Left colon (tissue), 2 donors: ENCODE data around the gene EYA3. TPM values are rescaled to one million over a fixed set of nuclear protein-coding genes. Genes with fewer than 3 reads are reported as not detected.
A peak's percentile ranks its signal among the peaks of the same experiment; 100 is the strongest.

Experiments
- ATAC-seq: fragments of 200-7000 bp; cut with Tn5 transposase; one replicate; pipeline ENCODE4 v1.9.1; 2020; ENCODE audit warnings: mild to moderate bottlenecking, moderate library complexity
- DNase-seq, 2 donors: peaks; one replicate each; pipeline ENCODE4 v3.0.0-alpha.2; 2020
- intact Hi-C, 2 donors: fragments of 100-400 bp; cut with DNase I in 1 of 2; cut with micrococcal nuclease in 1 of 2; formaldehyde crosslinking; loops; one replicate each; pipeline versions ENCODE4 v1.11.2 to v1.14.0; 2022; cut with DNase I, micrococcal nuclease
- total RNA-seq, 2 donors: library from RNA; stranded (reverse); fragmentation: NEBNext Ultra II Directional; extraction: Animal tissue kit (Norgen Biotek cat#: 25700); gene quantifications; one replicate each; pipeline ENCODE4 v1.2.1, GENCODE V29; 2021
- donor health status: DM: no; HTN: no; CAD: no.
- donor health status: DM: yes; HTN: yes; CAD: no.

Gene EYA3
- total RNA-seq, 2 donors from 2014 or later = 22.9 to 23.5 TPM

DNA sequence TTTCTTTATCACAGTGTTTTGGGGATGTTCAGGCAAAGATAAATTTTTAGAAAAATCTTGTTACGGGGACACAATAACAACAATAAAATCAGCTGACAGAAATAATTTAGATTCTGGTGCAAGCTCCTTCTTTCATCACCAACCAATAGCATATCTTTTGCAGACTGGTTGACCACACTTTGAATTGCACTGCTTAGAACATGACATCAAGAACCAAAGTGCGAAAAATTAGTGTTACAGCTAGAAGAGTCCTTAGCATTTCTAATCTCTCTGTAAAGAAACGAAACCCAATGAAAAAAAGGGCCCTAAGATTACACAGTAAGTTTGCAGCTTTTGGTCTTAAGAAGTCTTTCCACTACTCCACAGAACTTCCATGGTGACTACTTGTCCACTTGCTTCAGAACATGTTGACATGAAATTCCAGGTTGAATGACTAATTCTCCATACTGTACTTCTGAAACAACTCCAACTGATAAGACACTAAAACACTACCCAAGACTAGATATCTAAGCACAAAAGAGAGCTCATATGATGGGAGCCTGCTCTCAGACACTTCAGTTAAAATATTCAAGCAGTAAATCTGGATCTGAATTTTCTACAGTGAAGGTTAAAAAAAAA is 97.4 kb downstream of the EYA3 start:
- DNase-seq = no peak
- intact Hi-C loops = no loop called here
- no peak for ATAC-seq

DNA sequence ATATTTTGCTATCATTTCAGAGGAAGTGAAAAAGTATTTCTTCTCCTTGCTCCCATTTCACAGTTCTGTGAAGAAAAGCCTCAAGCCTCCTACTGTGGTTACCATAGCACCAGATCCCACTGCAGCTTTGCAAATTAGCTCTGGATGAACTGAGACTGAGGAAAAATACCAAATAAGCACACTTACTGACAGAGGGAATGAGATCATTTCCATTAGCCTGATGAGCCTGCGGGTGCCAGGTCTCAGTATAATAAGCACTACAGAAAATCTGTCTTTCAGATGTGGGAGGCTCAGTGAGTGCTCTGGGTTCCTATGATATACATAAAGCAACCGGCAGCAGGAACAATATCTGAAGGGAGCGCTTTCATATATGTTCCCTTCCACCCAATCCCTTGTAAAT is 107.3 kb downstream of the EYA3 start:
- no peak for DNase-seq
- intact Hi-C loops = loop anchor here in 1 of 2 donors (10.0 kb wide), 1 partner anchor 126 kb away; no protein-coding TSS in a partner anchor
- ATAC-seq = no peak

DNA sequence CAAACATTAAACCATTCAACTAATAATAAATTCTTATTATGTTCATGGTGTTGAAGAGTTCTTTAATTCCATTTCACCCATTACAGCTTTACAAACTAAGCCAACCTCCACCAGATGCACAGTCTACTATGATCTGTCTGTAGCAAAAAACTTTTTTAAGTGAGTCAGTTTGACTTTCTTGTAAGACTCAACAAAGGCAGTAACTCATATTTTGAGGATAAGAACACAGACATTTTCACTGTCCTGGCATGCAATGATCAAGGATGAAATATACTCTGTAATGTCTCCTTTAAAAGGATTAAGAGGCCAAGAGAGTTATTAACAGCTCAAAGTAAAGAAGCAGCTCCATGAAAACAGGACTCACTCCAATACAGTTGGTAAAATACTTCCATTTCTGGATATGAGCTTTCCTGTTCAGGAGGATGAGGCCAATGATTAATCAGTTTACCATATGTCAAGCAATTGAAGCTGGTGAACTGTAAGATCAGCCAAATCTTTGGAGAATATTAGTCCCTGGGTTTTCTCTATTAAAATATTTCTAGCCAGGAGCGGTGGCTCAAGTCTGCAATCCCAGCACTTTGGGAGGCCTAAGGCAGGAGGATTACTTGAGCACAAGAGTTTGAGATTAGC is 108.1 kb downstream of the EYA3 start:
- intact Hi-C loops = loop anchor here in 1 of 2 donors (10.0 kb wide), 1 partner anchor 126 kb away; no protein-coding TSS in a partner anchor
- DNase-seq = no peak
- ATAC-seq = no peak

DNA sequence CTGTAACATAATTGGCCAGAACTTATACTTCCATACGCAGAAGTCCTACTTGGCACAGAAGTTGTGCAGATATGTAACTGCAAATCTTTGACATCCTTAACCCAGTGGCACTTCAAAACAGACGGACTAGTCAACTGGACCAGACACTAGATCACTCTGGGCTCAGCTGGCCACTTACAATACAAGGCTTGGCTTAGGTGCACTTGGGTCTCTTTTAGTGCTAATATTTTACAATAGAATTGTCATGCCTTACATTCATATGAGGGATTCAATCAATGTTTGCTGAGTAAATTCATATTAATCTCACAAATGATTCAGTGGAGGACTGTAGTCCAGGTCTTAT is 108.6 kb downstream of the EYA3 start:
- no peak for ATAC-seq
- intact Hi-C loops = loop anchor here (10.0 kb wide), 2 partner anchors 115 to 125 kb away; no protein-coding TSS in a partner anchor
- no peak for DNase-seq

DNA sequence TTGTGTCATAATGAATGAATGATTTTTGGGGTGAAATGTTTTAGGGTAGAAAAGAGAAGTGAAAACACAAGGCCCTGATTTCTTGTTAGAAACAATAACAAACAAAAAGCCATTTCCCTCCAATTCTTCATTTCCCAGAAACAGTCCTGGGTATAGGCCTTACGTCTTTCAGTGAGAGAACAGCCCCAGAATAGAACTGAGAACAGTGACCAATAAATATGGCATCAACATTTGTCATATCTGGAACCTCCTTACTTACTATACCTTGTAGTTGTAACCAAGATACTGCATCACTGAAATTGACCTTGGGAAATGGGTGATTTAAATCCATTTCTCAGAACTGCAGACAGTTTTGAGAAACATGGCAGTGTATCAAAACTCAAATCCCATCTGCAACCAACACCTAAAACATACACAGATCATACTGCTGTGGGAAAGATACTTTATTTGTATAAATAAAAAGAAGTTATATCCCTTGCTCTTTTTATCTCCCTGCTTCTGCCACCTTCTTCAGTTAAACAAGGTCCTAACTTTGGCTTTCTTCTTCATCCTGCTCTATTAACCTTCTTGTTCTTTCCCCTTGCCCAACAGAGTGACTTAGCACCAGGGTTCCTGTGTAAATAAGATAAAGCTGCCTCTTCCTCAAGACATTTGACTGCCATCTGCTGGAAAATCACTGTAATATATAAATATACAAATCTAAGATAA is 109.1 kb downstream of the EYA3 start:
- intact Hi-C loops = loop anchor here in 1 of 2 donors (10.0 kb wide), 1 partner anchor 115 kb away; no protein-coding TSS in a partner anchor
- ATAC-seq (peak; percentile 88), DNase-seq (no peak)

DNA sequence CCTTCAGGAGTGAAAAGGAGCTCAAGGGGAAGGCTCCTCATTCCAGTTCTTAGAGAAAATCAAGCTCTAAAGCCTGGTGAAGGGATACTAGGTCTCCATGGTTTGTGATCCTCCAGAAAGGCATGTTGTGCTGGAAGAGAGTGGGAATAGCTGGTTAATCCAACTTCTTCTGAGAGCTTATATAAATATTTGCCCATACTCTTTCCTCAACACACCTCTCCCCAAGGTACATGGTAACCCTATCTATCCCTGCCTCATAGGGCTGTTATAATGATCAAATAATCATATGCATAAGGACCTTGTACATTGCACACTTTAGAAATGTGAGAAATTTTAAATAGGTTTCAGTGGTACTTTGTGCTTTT is 114.0 kb downstream of the EYA3 start:
- ATAC-seq = no peak
- DNase-seq = no peak
- intact Hi-C loops = loop anchor here in 1 of 2 donors (10.0 kb wide), 1 partner anchor 110 kb away; no protein-coding TSS in a partner anchor

DNA sequence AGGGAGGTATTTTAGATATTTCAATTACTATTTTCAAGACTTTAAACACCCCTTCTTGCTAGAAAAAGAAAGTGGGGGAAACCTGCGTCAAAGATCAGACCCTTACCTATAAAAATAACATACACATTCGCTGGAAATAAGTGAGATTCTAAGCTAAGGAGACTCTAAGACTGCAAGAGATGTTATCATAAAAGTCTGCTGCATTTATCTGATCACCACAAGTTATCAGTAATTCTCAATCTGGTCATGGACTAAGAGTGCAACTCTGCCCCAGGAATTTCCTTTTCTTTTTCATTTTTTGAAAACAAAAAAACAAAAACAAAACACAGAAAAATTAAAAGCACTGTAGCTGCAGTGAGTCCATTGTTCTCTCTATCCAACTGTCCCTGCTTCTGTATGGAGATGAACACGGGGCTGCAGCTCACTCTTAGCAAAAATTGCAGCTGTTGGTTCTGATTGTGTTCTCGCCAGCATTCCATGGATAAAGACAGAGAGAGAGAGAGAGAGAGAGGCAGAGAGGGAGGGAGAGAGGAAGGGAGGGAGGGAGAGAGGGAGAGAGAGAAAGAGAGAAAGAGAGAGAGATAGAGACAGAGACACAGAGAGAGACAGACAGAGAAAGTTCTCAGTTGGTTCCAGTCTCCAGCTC is 114.5 kb downstream of the EYA3 start:
- DNase-seq (no peak), ATAC-seq (no peak)
- intact Hi-C loops = loop anchor here in 1 of 2 donors (10.0 kb wide), 1 partner anchor 109 kb away; no protein-coding TSS in a partner anchor

DNA sequence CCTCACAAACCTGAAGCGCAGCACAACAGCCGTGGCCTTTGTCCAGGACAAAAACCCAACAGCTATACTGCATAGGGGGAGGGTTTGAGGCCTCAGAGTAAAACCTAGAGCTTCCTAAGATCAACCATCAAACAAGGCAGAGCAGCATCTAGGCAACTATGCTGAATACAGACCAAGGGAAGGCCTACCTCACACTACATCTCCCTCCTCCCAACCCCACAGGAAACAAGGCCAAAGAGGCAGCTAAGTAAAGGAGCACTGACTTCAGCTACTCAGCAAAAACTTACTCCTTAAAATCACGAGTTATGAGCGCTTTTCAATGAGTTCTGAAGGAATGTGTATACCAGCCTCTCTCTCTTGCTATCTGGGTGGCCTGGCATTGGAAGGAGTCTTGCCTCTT is 116.3 kb downstream of the EYA3 start:
- intact Hi-C loops = loop anchor here in 1 of 2 donors (10.0 kb wide), 1 partner anchor 107 kb away; no protein-coding TSS in a partner anchor
- DNase-seq (no peak), ATAC-seq (no peak)

DNA sequence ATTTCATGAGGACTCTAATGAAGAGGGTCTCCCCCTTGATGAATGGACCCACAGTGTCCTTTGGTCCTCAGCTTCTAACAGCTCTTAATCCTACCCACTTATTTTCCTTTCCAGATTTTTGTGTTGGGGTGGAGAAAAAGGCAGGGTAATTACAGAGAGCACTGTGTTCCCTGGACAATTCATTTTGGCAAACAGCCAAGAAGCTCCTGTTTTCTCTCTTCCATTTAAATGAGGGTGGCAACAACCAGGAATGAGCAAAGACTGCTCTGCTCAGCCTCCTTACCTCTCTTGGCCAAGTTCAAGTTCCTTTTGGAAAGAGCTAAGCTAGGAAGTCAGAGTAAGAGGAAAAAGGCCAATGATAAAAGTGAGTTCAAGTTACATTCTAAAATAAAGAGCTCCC is 116.7 kb downstream of the EYA3 start:
- peak; percentile 45 for ATAC-seq
- intact Hi-C loops = loop anchor here in 1 of 2 donors (10.0 kb wide), 1 partner anchor 107 kb away; no protein-coding TSS in a partner anchor
- no peak for DNase-seq

DNA sequence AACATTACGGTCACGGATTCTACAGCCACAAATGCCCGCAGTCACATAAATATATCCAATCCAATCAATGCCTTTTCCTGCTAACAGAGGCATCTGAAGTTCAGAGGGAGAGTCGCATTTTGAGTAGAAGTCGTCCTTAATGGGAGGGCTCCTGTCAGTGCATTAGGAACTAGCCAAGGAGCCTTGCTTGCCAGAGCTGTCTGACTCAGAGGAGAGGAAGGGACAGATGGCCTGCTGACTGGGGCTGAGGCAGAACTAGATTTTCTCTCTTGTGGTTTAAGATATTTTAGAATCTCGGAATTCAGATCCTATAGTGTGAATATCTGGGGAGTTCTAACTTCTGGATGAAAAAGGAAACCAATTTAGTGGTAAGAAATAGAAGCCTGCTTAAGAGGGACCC is 118.0 kb downstream of the EYA3 start:
- no peak for ATAC-seq
- intact Hi-C loops = loop anchor here in 1 of 2 donors (10.0 kb wide), 1 partner anchor 106 kb away; no protein-coding TSS in a partner anchor
- DNase-seq = no peak

DNA sequence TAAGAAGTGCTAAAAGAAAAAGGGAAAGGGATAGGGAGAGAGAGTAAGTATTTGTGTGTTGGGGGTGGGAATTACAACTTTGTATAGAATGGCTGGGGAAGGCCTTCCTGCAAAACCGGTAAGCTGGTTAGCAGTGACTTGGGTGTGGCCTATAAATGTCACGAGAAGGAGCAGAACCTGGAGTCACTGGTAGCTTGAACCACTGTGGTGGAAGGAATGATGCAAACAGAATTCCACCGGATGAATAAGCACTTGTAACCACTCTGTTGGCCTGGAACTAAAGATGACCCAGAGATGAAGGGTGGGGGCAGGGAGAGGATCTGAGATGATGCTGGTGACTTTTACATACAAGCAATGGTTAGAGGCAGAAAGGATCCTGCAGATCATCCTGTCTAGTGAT is 119.7 kb downstream of the EYA3 start:
- intact Hi-C loops = no loop called here
- DNase-seq (no peak), ATAC-seq (peak; percentile 75)

DNA sequence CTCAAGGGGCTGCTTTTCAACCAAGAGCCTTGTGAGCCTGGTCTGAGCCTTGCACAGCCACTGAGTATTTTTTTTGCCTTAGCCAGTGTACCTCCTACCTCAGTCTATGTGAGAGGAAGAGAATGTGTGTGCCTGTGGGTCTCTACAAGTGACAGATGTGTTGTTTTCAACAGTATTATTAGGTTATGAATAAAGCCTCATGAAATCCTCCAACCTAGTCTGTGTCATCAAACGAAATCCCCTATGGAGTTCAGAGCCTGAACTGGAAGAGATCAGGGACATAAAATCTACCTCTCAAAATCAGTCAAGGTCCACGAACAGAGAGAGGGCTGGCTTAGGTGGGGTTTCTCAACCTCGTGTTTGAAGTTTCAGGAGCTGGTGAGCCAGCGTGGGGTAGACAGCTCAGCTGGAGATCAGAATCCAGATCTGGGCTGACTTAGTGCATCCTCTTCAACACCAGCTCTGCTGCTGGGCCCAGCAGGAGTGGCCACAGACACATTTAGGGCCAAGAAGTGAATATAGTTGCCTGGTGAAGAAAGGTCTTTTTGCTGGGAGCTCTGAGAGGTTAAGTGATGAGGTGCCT is 120.4 kb downstream of the EYA3 start:
- intact Hi-C loops = no loop called here
- DNase-seq = no peak
- no peak for ATAC-seq

DNA sequence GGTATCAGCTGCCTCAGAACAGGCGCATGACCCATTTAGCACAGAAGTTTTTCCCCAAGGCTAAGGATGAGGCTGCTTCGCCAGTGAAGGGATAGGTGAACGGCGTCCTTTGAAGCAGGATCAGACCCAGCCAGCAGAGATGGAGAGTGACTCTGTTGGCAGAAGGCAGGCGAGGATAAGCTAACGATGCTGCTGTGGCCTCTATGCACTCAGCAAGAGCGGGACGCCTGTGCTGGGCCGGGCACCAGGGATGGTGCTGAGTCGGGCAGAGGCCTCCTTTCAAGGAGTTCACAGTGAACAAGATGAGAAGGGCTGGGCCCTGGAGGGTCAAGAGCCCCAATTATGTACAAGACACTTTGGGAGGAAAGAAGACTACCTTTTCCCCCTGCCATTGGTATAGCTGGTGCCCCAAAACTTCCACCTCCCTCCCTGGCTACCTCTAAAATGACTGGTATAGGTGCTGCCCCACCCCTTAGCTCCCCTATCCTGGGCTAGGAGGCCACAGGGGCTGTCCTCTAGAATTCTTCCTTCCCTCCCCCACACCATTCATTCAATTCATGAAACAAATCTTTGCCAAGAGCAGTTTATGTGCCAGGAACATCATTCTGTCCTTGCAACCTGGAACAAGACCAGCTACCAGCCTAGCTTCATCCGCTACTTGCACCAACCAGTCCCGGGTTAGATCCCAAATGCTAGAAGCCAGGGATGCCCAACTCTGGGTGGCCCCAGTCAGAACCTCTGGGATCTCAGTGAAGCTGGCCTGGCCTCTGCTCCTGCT is 121.1 kb downstream of the EYA3 start:
- DNase-seq (no peak), ATAC-seq (no peak)
- intact Hi-C loops = no loop called here

DNA sequence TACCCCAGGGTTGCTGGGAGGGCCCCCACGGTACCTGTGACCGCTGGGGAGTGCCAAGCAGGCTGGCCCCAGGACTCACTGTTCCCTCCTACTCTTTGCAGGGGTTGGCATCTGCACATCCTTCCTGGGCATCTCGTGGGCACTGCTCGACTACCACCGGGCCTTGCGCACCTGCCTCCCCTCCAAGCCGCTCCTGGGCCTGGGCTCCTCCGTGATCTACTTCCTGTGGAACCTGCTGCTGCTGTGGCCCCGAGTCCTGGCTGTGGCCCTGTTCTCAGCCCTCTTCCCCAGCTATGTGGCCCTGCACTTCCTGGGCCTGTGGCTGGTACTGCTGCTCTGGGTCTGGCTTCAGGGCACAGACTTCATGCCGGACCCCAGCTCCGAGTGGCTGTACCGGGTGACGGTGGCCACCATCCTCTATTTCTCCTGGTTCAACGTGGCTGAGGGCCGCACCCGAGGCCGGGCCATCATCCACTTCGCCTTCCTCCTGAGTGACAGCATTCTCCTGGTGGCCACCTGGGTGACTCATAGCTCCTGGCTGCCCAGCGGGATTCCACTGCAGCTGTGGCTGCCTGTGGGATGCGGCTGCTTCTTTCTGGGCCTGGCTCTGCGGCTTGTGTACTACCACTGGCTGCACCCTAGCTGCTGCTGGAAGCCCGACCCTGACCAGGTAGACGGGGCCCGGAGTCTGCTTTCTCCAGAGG is 121.9 kb downstream of the EYA3 start:
- ATAC-seq (no peak), DNase-seq (no peak)
- intact Hi-C loops = no loop called here

DNA sequence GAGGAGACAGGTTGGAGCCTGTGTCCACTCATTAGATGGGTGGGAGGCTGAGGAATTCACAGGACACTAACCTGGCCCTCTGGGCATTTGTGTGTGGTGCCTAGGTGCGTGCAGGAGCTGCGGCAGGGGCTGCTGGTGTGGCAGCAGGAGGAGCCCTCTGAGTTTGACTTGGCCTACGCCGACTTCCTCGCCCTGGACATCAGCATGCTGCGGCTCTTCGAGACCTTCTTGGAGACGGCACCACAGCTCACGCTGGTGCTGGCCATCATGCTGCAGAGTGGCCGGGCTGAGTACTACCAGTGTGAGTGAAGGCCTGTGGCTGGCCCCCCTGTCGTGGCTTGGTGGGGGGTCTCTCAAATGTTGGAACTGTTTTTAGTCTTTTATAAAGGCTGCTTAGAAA is 125.0 kb downstream of the EYA3 start:
- intact Hi-C loops = no loop called here
- no peak for ATAC-seq
- no peak for DNase-seq

DNA sequence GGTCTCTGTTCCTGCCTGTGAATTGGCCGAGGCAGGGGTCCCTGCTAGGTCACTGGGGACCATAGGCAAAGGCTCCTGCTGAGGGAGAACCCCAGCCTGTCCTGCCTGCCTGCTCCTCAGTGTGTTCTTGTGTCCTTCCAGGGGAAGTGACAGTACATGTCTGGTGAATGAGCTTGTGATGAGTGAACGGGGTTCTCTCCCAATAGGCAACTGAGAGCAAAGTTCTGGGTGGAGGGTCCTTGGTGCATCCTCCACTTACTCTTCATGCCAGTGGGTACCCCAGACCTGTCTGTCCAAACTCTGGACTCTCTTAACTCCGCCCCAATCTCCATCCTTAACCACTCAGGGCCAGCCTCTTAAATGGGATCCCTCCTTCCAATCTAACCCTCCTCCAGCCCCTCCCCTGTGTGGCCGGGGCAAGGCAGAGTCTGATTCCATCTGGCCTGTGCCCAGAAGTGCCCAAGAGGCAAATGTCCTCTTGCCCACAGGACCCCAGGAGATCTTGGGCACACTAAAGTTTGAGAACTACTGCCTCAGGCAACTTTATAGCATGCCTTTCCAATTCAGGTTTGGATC is 126.7 kb downstream of the EYA3 start:
- intact Hi-C loops = no loop called here
- ATAC-seq = no peak
- DNase-seq = no peak
